Activated CD8-positive, alpha-beta memory T cell treated with anti-CD3 and anti-CD28 coated beads for 36 hours (primary cell): Measurements from ENCODE around the gene NAV2. TPM values are rescaled to one million over a fixed set of nuclear protein-coding genes. Genes with fewer than 3 reads are reported as not detected.

Experiments
- CTCF ChIA-PET: fragments of 350-600 bp; sonication (Branson Sonifier 250); formaldehyde crosslinking; loops from one replicate; lab custom pipeline; 2021; ENCODE audit warnings: antibody characterized with exemption; lab: Charles Lee
- POLR2A ChIA-PET: fragments of 350-600 bp; sonication (Branson Sonifier 250); formaldehyde crosslinking; loops from one replicate; lab custom pipeline; 2021; ENCODE audit warnings: antibody characterized with exemption; lab: Charles Lee
- total RNA-seq, 2 experiments: library from RNA; stranded (reverse); gene quantifications; one replicate each; pipeline ENCODE4 v1.2.3, GENCODE V29; 2021

NAV2 gene
- total RNA-seq, 2 experiments from 2014 or later: 0.23 to 0.25 TPM

GRCh38 chr11:20046416-20046815 is 333.8 kb downstream of the NAV2 start:
- ChIA-PET POLR2A (no interaction called here), CTCF (no interaction called here)

- ChIA-PET CTCF (no interaction called here), POLR2A (no interaction called here)
Measured at GRCh38 chr11:20047006-20047768, 334.6 kb downstream of the NAV2 start.

GRCh38 chr11:20047769-20048154 is 335.1 kb downstream of the NAV2 start:
- ChIA-PET POLR2A (no interaction called here), CTCF (no interaction called here)

- CTCF ChIA-PET: no interaction called here
- POLR2A ChIA-PET: no interaction called here
Measured at GRCh38 chr11:20048246-20048645, 335.6 kb downstream of the NAV2 start.

- POLR2A ChIA-PET: no interaction called here
- CTCF ChIA-PET: no interaction called here
Measured at GRCh38 chr11:20048707-20049106, 336.1 kb downstream of the NAV2 start.

- POLR2A ChIA-PET: no interaction called here
- CTCF ChIA-PET: no interaction called here
Measured at GRCh38 chr11:20049231-20049630, 336.6 kb downstream of the NAV2 start.

GRCh38 chr11:20050048-20050447 is 337.4 kb downstream of the NAV2 start:
- CTCF ChIA-PET: interaction anchor here (0.6 kb wide), 1 partner anchor 83 kb away, joined by 3 read pairs; no protein-coding TSS in a partner anchor
- POLR2A ChIA-PET: no interaction called here

- ChIA-PET CTCF (interaction anchor here (0.6 kb wide), 1 partner anchor 83 kb away, joined by 3 read pairs; no protein-coding TSS in a partner anchor), POLR2A (no interaction called here)
Measured at GRCh38 chr11:20050551-20051333, 338.1 kb downstream of the NAV2 start.

- POLR2A ChIA-PET: no interaction called here
- CTCF ChIA-PET: no interaction called here
Measured at GRCh38 chr11:20051469-20052399, 339.1 kb downstream of the NAV2 start.

GRCh38 chr11:20053572-20053971 is 340.9 kb downstream of the NAV2 start:
- CTCF ChIA-PET: no interaction called here
- POLR2A ChIA-PET: no interaction called here

- ChIA-PET POLR2A (no interaction called here), CTCF (no interaction called here)
Measured at GRCh38 chr11:20054584-20054983, 341.9 kb downstream of the NAV2 start.

- ChIA-PET CTCF (no interaction called here), POLR2A (no interaction called here)
Measured at GRCh38 chr11:20055312-20055711, 342.7 kb downstream of the NAV2 start.

- ChIA-PET POLR2A (no interaction called here), CTCF (no interaction called here)
Measured at GRCh38 chr11:20056109-20056949, 343.7 kb downstream of the NAV2 start.

GRCh38 chr11:20056950-20057943 is 344.6 kb downstream of the NAV2 start:
- ChIA-PET CTCF (no interaction called here), POLR2A (no interaction called here)

GRCh38 chr11:20058749-20059458 is 346.3 kb downstream of the NAV2 start:
- ChIA-PET POLR2A (no interaction called here), CTCF (no interaction called here)

- ChIA-PET CTCF (no interaction called here), POLR2A (no interaction called here)
Measured at GRCh38 chr11:20059587-20060021, 347.0 kb downstream of the NAV2 start.

GRCh38 chr11:20060181-20060580 is 347.5 kb downstream of the NAV2 start:
- CTCF ChIA-PET: no interaction called here
- POLR2A ChIA-PET: no interaction called here
